Heart left ventricle (tissue), 16 donors: ENCODE results near the gene NPPB. TPM values are rescaled to one million over a fixed set of nuclear protein-coding genes. Genes with fewer than 3 reads are reported as not detected.

ENCODE experiments used
- ATAC-seq, 4 donors: fragments of 200-7000 bp; cut with Tn5 transposase; one replicate each; pipeline ENCODE4 v1.9.1; 2020 to 2022; ENCODE audit warnings: moderate library complexity in 4 of 4, mild to moderate bottlenecking in 3 of 4, moderate number of reproducible peaks in 1 of 4
- DNase-seq, 5 donors: peaks; one replicate each; pipeline ENCODE4 v3.0.0-alpha.2; 2020
- H3K27ac ChIP-seq, 12 donors: fragments of 200-600 bp; sonication (generic) in 4 of 12; one replicate each; pipeline versions ENCODE4 v1.5.0 to v1.8.0; 2016 to 2022; ENCODE audit warnings: mild to moderate bottlenecking in 2 of 12
- H3K27me3 ChIP-seq, 9 donors: fragments of 200-600 bp; sonication (generic) in 2 of 9; one replicate each; pipeline versions ENCODE4 v1.5.1 to v1.8.0; 2016 to 2022; ENCODE audit warnings: mild to moderate bottlenecking in 3 of 9
- H3K36me3 ChIP-seq, 9 donors: fragments of 200-600 bp; sonication (generic) in 2 of 9; one replicate each; pipeline versions ENCODE4 v1.5.0 to v1.8.0; 2018 to 2022; ENCODE audit warnings: mild to moderate bottlenecking in 2 of 9
- H3K4me1 ChIP-seq, 12 donors: fragments of 200-600 bp; sonication (generic) in 4 of 12; one replicate each; pipeline versions ENCODE4 v1.5.0 to v1.8.0; 2016 to 2022; ENCODE audit warnings: mild to moderate bottlenecking in 3 of 12
- H3K4me3 ChIP-seq, 12 donors: fragments of 200-600 bp; sonication (generic) in 4 of 12; one replicate each; pipeline versions ENCODE4 v1.5.0 to v1.8.0; 2017 to 2022; ENCODE audit warnings: mild to moderate bottlenecking in 9 of 12, moderate library complexity in 4 of 12
- H3K9me3 ChIP-seq, 12 donors: fragments of 200-600 bp; sonication (generic) in 4 of 12; one replicate each; pipeline versions ENCODE4 v1.5.0 to v1.8.0; 2016 to 2022; ENCODE audit warnings: mild to moderate bottlenecking in 1 of 12
- POLR2A ChIP-seq, 2 donors: fragments of 450-650 bp; IDR thresholded peaks; one replicate each; pipeline ENCODE4 v1.6.1; 2017; ENCODE audit warnings: antibody characterized with exemption in 2 of 2, mild to moderate bottlenecking in 2 of 2, moderate library complexity in 2 of 2
- WGBS, 4 donors: extraction: QIAGEN DNeasy Blood & Tissue Kit in 2 of 4; methylation state at CpG; one replicate each; pipeline versions ENCODE4 v1.1.5 to v1.1.7; 2013 to 2018; 5-methylcytosine and 5-hydroxymethylcytosine counted together
- intact Hi-C, 10 donors: fragments of 100-400 bp; cut with DNase I; formaldehyde crosslinking; loops; one replicate each; pipeline versions ENCODE4 v1.11.1 to v1.14.2; 2022
- polyA plus RNA-seq, 2 donors: library from polyadenylated mRNA; stranded (reverse); fragments of 200-250 nt; gene quantifications; one replicate each; pipeline ENCODE4 v1.2.3, GENCODE V29; 2013
- total RNA-seq, 9 donors: library from RNA; depleted of rRNA in 2 of 9; stranded (reverse); fragments of >200 nt in 2 of 9; fragmentation: NEBNext Ultra II Directional in 3 of 9; extraction: Animal tissue kit (Norgen Biotek cat#: 25700) in 3 of 9; gene quantifications; one replicate each; pipeline versions ENCODE4 v1.1.0 to v1.2.4, GENCODE V29; 2016 to 2023
- TF ChIP-seq, protein P1 (sequence below), 12 donors: fragments of 200-600 bp; sonication (generic) in 4 of 12; IDR thresholded peaks; one replicate each; pipeline versions ENCODE4 v1.5.0 to v1.8.0; 2018 to 2022; ENCODE audit warnings: antibody characterized with exemption in 12 of 12, mild to moderate bottlenecking in 5 of 12
- donor health status: ischemic (EF 13 %, LVEDD 7.1; RV severe dilation, severe dysfunction).
- donor health status: healthy with polysubstance abuse.
- donor health status: DM: no; HTN: yes; CAD: no.
- donor health status: DM: no; HTN: no; CAD: no.
- donor health status: ischemic (EF 25% LVEDD 6.9; RV normal size, moderate dysfunction).
- donor health status: ischemic (EF 25% LVEDD 5.7; RV mildly dilated, moderate dysfunction).
- donor health status: healthy.
- donor health status: DM: yes; HTN: yes; CAD: no.
- donor health status: ischemic (EF 35%, LVEDD 5.7; RV mildly dilated, moderate dysfunction).
- donor health status: nonischemic (EF 11% LVEDD 7.7; RV severe dilation, severe dysfunction).
- donor health status: DM: yes; HTN: yes; CAD: no.
- donor health status: PGD.
- donor health status: ischemic (EF 29% LVEDD 5.4; RV normal size, mild dysfunction).
- donor health status: nonischemic (EF 23%, LVEDD 6.1; RV moderate dilation, normal function).

NPPB gene
- total and polyA plus RNA-seq, 11 donors: 14.4 to 7,924 (median 252) TPM

DNA sequence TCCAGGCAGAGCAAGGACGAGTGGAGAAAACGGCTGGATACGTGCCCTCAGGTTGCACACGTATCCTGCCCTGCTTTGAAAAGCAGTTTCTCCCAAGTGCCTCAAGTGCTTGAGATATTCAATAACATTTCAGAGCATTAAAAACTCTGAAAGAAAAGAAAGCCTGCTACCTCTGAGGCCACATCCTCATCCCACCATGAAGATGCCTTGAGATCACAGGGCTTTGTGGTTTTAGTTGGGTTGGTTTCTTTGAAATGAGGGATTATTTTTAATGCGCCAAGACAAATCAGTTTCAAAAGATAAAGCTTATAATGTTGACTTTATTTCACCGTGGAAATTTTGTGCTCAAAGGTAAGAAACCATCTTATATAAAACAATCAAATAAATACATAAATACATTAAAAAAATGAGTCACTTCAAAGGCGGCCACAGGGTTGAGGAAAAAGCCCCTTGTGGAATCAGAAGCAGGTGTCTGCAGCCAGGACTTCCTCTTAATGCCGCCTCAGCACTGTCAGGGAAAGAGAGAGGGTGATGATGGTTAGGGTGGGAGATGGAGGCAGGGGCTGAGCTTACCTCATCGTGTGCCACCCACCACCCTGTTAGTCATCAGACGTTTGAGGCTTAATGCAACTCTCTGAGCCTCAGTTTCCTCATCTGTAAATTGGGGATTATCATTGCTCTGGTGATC, 1.4 kb downstream of the NPPB start:
- peak overlapping the region in 5 of 12 donors; percentile 25 to 49 (median 32) for H3K4me3 ChIP-seq
- peaks cover 0 to 12% (median 0%) of the 10 kb centered on the region in 12 donors for H3K4me1 ChIP-seq
- H3K27me3 ChIP-seq: peaks cover 12 to 46% (median 28%) of the 10 kb centered on the region in 9 donors
- ATAC-seq (no peak), DNase-seq (no peak)
- no peaks in the 10 kb centered on the region for H3K9me3 ChIP-seq
- no peak for TF ChIP-seq POLR2A (IDR thresholded peaks at IDR 0.05)
- TF ChIP-seq, protein P1, sequence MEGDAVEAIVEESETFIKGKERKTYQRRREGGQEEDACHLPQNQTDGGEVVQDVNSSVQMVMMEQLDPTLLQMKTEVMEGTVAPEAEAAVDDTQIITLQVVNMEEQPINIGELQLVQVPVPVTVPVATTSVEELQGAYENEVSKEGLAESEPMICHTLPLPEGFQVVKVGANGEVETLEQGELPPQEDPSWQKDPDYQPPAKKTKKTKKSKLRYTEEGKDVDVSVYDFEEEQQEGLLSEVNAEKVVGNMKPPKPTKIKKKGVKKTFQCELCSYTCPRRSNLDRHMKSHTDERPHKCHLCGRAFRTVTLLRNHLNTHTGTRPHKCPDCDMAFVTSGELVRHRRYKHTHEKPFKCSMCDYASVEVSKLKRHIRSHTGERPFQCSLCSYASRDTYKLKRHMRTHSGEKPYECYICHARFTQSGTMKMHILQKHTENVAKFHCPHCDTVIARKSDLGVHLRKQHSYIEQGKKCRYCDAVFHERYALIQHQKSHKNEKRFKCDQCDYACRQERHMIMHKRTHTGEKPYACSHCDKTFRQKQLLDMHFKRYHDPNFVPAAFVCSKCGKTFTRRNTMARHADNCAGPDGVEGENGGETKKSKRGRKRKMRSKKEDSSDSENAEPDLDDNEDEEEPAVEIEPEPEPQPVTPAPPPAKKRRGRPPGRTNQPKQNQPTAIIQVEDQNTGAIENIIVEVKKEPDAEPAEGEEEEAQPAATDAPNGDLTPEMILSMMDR (IDR thresholded peaks at IDR 0.05): no peak
- WGBS, 4 donors: 49 to 58% (median 55%) methylated on average over 10 of the region's 10 CpGs
- no peaks in the 10 kb centered on the region for H3K36me3 ChIP-seq
- peak overlapping the region in 2 of 12 donors; percentile 39 to 69 for H3K27ac ChIP-seq
- intact Hi-C loops: loop anchor here in 1 of 10 donors (5.0 kb wide), 1 partner anchor 35 kb away; no protein-coding TSS in a partner anchor

DNA sequence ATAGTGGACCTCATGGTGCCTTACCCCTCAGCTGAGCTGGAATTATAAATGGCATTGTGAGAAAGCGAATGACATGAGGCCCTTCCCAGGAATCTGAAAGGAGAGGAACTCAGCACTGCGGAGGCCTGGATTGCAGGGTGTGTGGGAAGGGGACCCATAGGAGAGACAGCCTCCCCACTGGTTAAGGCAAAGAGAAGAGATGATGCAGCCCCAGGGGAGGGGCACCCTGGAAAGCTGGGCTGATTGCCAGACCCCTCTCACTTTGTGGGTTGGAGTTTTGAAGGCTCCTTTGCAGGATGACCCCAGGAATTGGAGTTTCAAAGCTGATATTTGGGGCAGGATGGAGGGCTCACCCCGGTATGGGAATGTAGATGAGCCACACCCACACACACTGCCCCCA, 2.0 kb downstream of the NPPB start:
- Histone ChIP-seq H3K4me1 (peaks cover 0 to 12% (median 0%) of the 10 kb centered on the region in 12 donors), H3K27me3 (peaks cover 12 to 46% (median 28%) of the 10 kb centered on the region in 9 donors), H3K4me3 (no peak overlapping the region), H3K27ac (peak overlapping the region in 1 of 12 donors; percentile 3), H3K9me3 (no peaks in the 10 kb centered on the region), H3K36me3 (no peaks in the 10 kb centered on the region)
- intact Hi-C loops: loop anchor here in 1 of 10 donors (5.0 kb wide), 1 partner anchor 36 kb away; no protein-coding TSS in a partner anchor
- DNase-seq (no peak), ATAC-seq (peak in 2 of 4 donors; percentile 23 to 41)
- no peak for TF ChIP-seq POLR2A (IDR thresholded peaks at IDR 0.05)
- TF ChIP-seq, protein P1 (IDR thresholded peaks at IDR 0.05): no peak
- WGBS, 4 donors: 54 to 59% (median 56%) methylated on average over 3 of the region's 3 CpGs

DNA sequence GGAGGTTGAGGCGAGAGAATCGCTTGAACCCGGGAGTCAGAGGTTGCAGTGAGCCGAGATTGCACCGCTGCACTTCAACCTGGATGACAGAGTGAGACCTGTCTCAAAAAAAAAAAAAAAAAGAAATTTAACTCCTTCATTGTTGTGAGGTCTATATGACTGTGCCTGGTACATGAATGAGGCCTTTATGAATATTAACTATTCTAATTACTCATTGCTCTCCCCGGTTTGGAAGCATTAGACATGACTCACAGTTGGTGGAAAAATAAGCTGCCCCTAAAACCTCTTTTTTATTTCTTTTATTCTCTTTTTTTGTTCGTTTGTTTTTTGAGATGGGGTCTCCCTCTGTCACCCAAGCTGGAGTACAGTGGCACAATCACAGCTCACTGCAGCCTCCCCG, 3.3 kb downstream of the NPPB start:
- intact Hi-C loops: loop anchor here in 1 of 10 donors (5.0 kb wide), 1 partner anchor 37 kb away; no protein-coding TSS in a partner anchor
- ATAC-seq (no peak), DNase-seq (no peak)
- Histone ChIP-seq H3K36me3 (no peaks in the 10 kb centered on the region), H3K9me3 (no peaks in the 10 kb centered on the region), H3K27me3 (peaks cover 12 to 44% (median 25%) of the 10 kb centered on the region in 9 donors), H3K4me1 (peaks cover 0 to 12% (median 0%) of the 10 kb centered on the region in 12 donors), H3K4me3 (no peak overlapping the region), H3K27ac (no peak overlapping the region)
- TF ChIP-seq POLR2A (IDR thresholded peaks at IDR 0.05): no peak
- TF ChIP-seq, protein P1 (IDR thresholded peaks at IDR 0.05): no peak
- 77 to 83% (median 79%) methylated on average over 8 of the region's 8 CpGs for WGBS, 4 donors

DNA sequence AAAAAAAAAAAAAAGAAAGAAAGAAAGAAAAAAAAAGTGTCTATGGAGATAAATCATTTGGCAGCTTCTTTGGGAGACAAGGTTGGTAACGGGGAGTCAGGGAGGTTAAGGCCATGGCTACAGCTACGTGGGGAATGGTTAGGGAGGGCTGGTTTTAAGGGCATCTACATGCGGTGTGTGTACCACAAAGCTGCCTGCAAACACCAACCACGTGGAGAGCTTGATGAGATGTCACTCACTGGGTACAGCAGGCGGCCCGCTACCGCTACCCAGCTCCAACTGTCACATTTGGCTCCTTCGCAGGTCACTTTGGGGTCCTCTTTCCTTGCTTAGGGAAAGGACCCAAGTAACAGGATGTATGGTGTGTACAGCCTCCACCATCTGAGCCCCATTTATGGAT, 4.2 kb downstream of the NPPB start:
- no peaks in the 10 kb centered on the region for H3K36me3 ChIP-seq
- H3K4me1 ChIP-seq: peaks cover 0 to 12% (median 0%) of the 10 kb centered on the region in 12 donors
- no peak for DNase-seq
- H3K4me3 ChIP-seq: no peak overlapping the region
- H3K27me3 ChIP-seq: peaks cover 12 to 35% (median 17%) of the 10 kb centered on the region in 9 donors
- 61 to 73% (median 66%) methylated on average over 8 of the region's 8 CpGs for WGBS, 4 donors
- no peaks in the 10 kb centered on the region for H3K9me3 ChIP-seq
- H3K27ac ChIP-seq: no peak overlapping the region
- no peak for ATAC-seq
- TF ChIP-seq, protein P1 (IDR thresholded peaks at IDR 0.05): no peak
- TF ChIP-seq POLR2A (IDR thresholded peaks at IDR 0.05): no peak
- intact Hi-C loops: no loop called here
